ENCODE measurements around the gene TTC21A. TPM values are rescaled to one million over a fixed set of nuclear protein-coding genes. Genes with fewer than 3 reads are reported as not detected.

The TTC21A gene
- total RNA-seq, 1 donor from 2014 or later, result 18.8 TPM

DNA sequence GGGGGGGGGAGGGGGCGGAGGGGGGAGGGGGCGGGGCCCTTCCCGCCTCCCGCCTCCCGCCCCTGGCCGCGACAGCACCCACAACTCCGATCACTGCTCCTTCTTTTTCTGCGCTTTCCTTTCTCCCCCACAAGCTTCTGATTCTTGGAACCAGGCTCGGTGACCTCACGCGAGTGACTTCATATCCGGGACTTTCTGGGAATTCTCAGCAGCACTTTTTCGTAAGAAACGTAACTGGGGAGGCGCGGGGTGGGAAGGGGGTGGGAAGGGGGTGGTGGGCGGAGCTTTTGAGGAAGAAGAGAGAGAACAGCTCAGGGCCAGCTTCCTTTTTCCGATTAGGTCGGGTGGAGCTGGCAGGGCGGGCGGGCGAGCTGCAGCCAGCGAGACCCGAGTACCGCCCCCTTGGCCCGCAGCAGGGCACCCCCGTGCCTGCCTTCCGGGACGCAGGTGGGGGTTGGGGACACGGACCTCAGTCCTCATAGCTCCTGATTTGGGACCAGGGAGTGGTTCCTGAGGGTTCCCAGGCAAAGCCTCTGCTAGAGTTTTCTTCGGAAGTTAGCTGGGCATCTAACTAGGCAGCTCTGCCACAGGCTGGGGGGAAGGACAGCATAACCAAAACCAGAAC lies 70.3 kb downstream of the TTC21A start:
- Histone ChIP-seq H3K27ac (peak overlapping the region; percentile 81), H3K4me1 (peaks cover 49% of the 10 kb centered on the region), H3K4me3 (peak overlapping the region; percentile 42), H3K9me3 (no peaks in the 10 kb centered on the region), H3K27me3 (ENCODE audit: low read depth) (no peaks in the 10 kb centered on the region), H3K36me3 (no peaks in the 10 kb centered on the region)
- intact Hi-C loops (cut with DNase I), result no loop called here
- TF ChIP-seq, protein P1, sequence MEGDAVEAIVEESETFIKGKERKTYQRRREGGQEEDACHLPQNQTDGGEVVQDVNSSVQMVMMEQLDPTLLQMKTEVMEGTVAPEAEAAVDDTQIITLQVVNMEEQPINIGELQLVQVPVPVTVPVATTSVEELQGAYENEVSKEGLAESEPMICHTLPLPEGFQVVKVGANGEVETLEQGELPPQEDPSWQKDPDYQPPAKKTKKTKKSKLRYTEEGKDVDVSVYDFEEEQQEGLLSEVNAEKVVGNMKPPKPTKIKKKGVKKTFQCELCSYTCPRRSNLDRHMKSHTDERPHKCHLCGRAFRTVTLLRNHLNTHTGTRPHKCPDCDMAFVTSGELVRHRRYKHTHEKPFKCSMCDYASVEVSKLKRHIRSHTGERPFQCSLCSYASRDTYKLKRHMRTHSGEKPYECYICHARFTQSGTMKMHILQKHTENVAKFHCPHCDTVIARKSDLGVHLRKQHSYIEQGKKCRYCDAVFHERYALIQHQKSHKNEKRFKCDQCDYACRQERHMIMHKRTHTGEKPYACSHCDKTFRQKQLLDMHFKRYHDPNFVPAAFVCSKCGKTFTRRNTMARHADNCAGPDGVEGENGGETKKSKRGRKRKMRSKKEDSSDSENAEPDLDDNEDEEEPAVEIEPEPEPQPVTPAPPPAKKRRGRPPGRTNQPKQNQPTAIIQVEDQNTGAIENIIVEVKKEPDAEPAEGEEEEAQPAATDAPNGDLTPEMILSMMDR (IDR thresholded peaks at IDR 0.05), result no peak
- ATAC-seq (peak; percentile 82 to 86), DNase-seq (peak; percentile 94)

DNA sequence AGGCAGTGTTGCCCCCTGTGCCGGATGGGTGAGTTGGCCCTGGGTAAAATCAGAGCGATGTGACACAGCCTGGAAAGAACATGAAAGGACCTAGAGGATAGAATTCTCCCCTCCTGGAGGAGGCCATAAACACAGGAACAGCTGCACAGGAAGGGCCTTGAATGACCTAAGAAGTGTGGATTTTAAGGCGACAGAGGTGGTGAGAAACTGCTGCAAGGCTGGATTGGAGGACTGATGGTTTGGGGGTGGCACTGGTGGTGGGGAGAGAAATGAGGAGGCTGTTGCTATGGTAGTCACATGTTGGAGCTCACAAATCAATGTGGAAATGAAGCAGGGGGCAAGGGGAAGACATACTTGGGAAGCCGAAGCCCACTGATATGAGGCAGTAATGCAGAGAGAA lies 71.1 kb downstream of the TTC21A start:
- intact Hi-C loops (cut with DNase I), result no loop called here
- H3K4me3 ChIP-seq, result peak overlapping the region; percentile 42
- TF ChIP-seq, protein P1 (IDR thresholded peaks at IDR 0.05), result no peak
- DNase-seq, result no peak
- H3K9me3 ChIP-seq, result no peaks in the 10 kb centered on the region
- ATAC-seq, result no peak
- H3K27me3 ChIP-seq (ENCODE audit: low read depth), result no peaks in the 10 kb centered on the region
- peaks cover 49% of the 10 kb centered on the region for H3K4me1 ChIP-seq
- H3K27ac ChIP-seq, result peak overlapping the region; percentile 81
- H3K36me3 ChIP-seq, result no peaks in the 10 kb centered on the region

- intact Hi-C loops (cut with DNase I), result no loop called here
- no peak for ATAC-seq
- H3K27ac ChIP-seq, result peak overlapping the region; percentile 81
- no peaks in the 10 kb centered on the region for H3K36me3 ChIP-seq
- H3K4me3 ChIP-seq, result peak overlapping the region; percentile 42
- H3K27me3 ChIP-seq (ENCODE audit: low read depth), result no peaks in the 10 kb centered on the region
- DNase-seq, result no peak
- TF ChIP-seq, protein P1 (IDR thresholded peaks at IDR 0.05), result no peak
- no peaks in the 10 kb centered on the region for H3K9me3 ChIP-seq
- peaks cover 49% of the 10 kb centered on the region for H3K4me1 ChIP-seq
These were observed 72.7 kb downstream of the TTC21A start for GRCh38 chr3:39180183-39180545.

DNA sequence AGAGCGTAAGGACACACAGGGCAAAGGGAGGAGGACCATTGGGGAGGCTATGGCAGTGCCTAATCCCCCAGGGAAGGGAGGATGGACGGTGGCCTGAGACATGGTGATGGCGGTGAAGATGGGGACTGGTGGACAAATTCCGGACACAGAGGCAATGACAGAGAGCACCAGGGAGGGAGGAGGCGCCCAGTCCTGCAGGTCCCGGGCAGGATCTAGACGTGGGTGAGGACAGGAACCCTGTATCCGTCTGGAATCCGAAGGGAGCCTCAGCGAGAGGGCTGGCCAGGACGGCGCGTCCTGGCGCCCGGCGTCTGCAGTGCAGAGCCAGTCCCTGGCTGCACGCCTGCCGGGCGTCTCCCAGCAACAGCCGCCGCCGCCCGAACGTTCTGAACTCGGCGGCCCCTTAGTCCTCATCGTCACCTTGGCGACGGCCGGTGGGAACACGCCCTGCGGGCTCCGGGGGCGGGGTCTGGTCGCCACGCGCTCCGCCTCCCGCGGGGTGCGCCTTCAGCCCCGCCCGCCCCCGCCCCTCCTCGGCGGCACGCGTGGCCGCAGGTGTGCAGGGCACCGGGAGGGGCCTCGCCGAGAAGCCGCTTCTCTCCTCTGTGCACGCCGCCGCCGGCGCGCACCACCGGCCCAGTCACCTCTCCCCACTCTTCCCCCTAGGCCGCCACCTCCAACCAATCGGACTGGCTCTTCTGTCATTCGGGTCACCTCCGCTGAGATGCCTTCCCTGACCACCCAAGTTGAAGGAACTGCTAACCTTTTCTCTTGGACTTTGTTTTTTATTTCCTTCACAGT lies 73.3 kb downstream of the TTC21A start:
- DNase-seq (peak; percentile 96), ATAC-seq (peak; percentile 85 to 91)
- H3K4me1 ChIP-seq, result peaks cover 49% of the 10 kb centered on the region
- H3K36me3 ChIP-seq, result no peaks in the 10 kb centered on the region
- no peaks in the 10 kb centered on the region for H3K9me3 ChIP-seq
- intact Hi-C loops (cut with DNase I), result no loop called here
- no peaks in the 10 kb centered on the region for H3K27me3 ChIP-seq (ENCODE audit: low read depth)
- peak overlapping the region; percentile 42 for H3K4me3 ChIP-seq
- TF ChIP-seq, protein P1 (IDR thresholded peaks at IDR 0.05), result peak; percentile 39
- H3K27ac ChIP-seq, result peak overlapping the region; percentile 81

DNA sequence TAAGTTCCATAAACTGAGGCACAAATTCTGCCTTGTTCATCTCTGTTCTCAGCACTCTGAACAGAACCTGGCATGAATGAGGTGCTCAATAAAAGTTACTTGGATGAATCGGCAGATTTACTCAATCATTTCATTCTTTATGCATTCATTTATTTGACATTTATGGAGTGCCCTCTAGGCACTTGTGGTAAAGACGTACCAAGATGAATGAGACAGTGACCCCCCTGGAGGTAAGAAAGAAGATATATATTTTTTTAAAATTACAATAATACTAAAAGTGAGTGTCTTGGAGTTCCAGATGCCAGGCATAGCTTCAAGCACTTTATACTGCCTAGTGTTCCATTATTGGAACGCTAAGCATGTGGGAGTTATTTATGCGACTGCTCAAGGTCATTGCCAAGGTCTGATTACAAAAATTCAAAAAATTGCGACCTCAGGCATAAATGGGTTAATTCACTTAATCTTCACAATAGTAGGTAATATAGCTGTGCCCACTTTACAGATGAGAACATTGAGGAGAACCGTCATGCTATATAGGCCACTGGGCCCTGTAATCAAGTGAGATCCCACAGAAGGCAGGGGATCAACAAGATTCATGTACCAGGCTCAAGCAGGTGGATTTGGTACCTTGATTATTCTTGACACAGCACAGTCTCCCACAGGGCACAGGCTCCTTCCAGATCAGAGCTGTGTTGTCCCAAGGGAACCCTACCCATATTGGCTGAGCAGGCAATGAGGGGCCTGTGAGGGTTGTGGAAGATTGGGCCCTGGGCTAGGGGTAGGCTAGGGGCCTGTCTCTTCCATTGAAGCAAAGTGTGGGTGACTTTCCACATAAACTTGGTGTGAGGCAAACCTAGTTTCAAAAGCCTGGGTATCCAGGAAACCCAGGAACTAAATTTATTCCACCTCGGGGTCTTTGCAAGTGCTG lies 74.2 kb downstream of the TTC21A start:
- Histone ChIP-seq H3K4me3 (peak overlapping the region; percentile 42), H3K36me3 (no peaks in the 10 kb centered on the region), H3K27me3 (ENCODE audit: low read depth) (no peaks in the 10 kb centered on the region), H3K9me3 (no peaks in the 10 kb centered on the region), H3K27ac (peak overlapping the region; percentile 81), H3K4me1 (peaks cover 46% of the 10 kb centered on the region)
- no peak for DNase-seq
- TF ChIP-seq, protein P1 (IDR thresholded peaks at IDR 0.05), result no peak
- intact Hi-C loops (cut with DNase I), result no loop called here
- no peak for ATAC-seq

All from lower lobe of right lung (tissue), 2 donors.